Loucy (cell line): ENCODE data around the gene IRGC.
"Not testable (repeated sequence)": the region's sequence is repeated elsewhere in the genome, so short reads cannot be mapped to it uniquely, and the experiment has no call there.

Experiments used
- H2AFZ ChIP-seq: fragments of 200-600 bp; sonication (generic); 2 replicates; pipeline ENCODE4 v1.6.0; 2016; ENCODE audit warnings: antibody characterized with exemption, mild to moderate bottlenecking, low read length, moderate library complexity
- H3F3A ChIP-seq: fragments of 200-600 bp; 2 replicates; pipeline ENCODE4 v1.6.0; 2016; ENCODE audit warnings: antibody characterized with exemption, low read depth, mild to moderate bottlenecking
- H3K27me3 ChIP-seq: fragments of 200-600 bp; sonication (generic); 2 replicates; pipeline ENCODE4 v1.6.1; 2014; ENCODE audit warnings: low read length, mild to moderate bottlenecking; ENCODE audit not compliant: insufficient read depth, poor library complexity, severe bottlenecking
- H3K36me3 ChIP-seq: fragments of 200-600 bp; sonication (generic); 2 replicates; pipeline ENCODE4 v1.6.1; 2016; ENCODE audit warnings: low read length; ENCODE audit not compliant: insufficient read depth
- H3K4me1 ChIP-seq: fragments of 200-600 bp; sonication (generic); 2 replicates; pipeline ENCODE4 v1.5.1; 2014; ENCODE audit warnings: low read length, mild to moderate bottlenecking; ENCODE audit not compliant: insufficient read depth, poor library complexity, severe bottlenecking
- H3K4me2 ChIP-seq: fragments of 200-600 bp; sonication (generic); 2 replicates; pipeline ENCODE4 v1.6.0; 2014; ENCODE audit warnings: antibody characterized with exemption, low read length, low read depth, mild to moderate bottlenecking; ENCODE audit not compliant: poor library complexity, severe bottlenecking
- H3K4me3 ChIP-seq: fragments of 200-600 bp; sonication (generic); 2 replicates; pipeline ENCODE4 v1.5.1; 2014; ENCODE audit warnings: low read length, mild to moderate bottlenecking, mixed read lengths; ENCODE audit not compliant: poor library complexity, severe bottlenecking
- H3K79me2 ChIP-seq: fragments of 200-600 bp; sonication (generic); 2 replicates; pipeline ENCODE4 v1.6.1; 2014; ENCODE audit warnings: low read length; ENCODE audit not compliant: insufficient read depth
- H3K9ac ChIP-seq: fragments of 200-600 bp; sonication (generic); 2 replicates; pipeline ENCODE4 v1.6.0; 2014; ENCODE audit warnings: mild to moderate bottlenecking, low read depth, low read length, moderate library complexity; ENCODE audit not compliant: poor library complexity, severe bottlenecking
- H3K9me2 ChIP-seq: fragments of 200-600 bp; sonication (generic); replicated peaks from 2 replicates; pipeline ENCODE4 v1.6.1; 2016; ENCODE audit warnings: low read depth, low read length, mixed read lengths
- H3K9me3 ChIP-seq: fragments of 200-600 bp; sonication (generic); 2 replicates; pipeline ENCODE4 v1.6.1; 2014; ENCODE audit warnings: mild to moderate bottlenecking, antibody characterized with exemption, low read length, low read depth; ENCODE audit not compliant: insufficient read depth
- H4K20me1 ChIP-seq: fragments of 200-600 bp; sonication (generic); 2 replicates; pipeline ENCODE4 v1.6.0; 2014; ENCODE audit warnings: antibody characterized with exemption, low read length, mild to moderate bottlenecking; ENCODE audit not compliant: insufficient read depth, poor library complexity, severe bottlenecking
- CTCF ChIP-seq: fragments of 200-600 bp; sonication (generic); conservative IDR thresholded peaks from 2 replicates; pipeline ENCODE4 v1.5.1; 2014; ENCODE audit warnings: mild to moderate bottlenecking, antibody characterized with exemption, low read length
- EZH2phosphoT487 ChIP-seq: fragments of 200-600 bp; IDR thresholded peaks from 2 replicates; pipeline ENCODE4 v1.6.1; 2018; ENCODE audit warnings: antibody characterized with exemption, mild to moderate bottlenecking, moderate library complexity, borderline replicate concordance

Gene IRGC

GRCh38 chr19:43762814-43763213 is 46.9 kb downstream of the IRGC start:
- no peaks in the 10 kb centered on the region for H4K20me1 ChIP-seq
- no peaks in the 10 kb centered on the region for H3F3A ChIP-seq
- no peaks in the 10 kb centered on the region for H3K27me3 ChIP-seq
- H3K9ac ChIP-seq = no peak overlapping the region
- H3K4me1 ChIP-seq = no peaks in the 10 kb centered on the region
- no peak overlapping the region for H2AFZ ChIP-seq
- H3K9me3 ChIP-seq = no peaks in the 10 kb centered on the region
- H3K79me2 ChIP-seq = no peaks in the 10 kb centered on the region
- TF ChIP-seq EZH2phosphoT487 (no peak), CTCF (no peak)
- no peaks in the 10 kb centered on the region for H3K36me3 ChIP-seq
- H3K9me2 ChIP-seq = no peaks in the 10 kb centered on the region
- no peak overlapping the region for H3K4me3 ChIP-seq
- H3K4me2 ChIP-seq = no peak overlapping the region

GRCh38 chr19:43763473-43763939 is 47.6 kb downstream of the IRGC start:
- H3K9me2 ChIP-seq = no peaks in the 10 kb centered on the region
- no peaks in the 10 kb centered on the region for H4K20me1 ChIP-seq
- H3K4me2 ChIP-seq = no peak overlapping the region
- no peaks in the 10 kb centered on the region for H3K36me3 ChIP-seq
- no peaks in the 10 kb centered on the region for H3K9me3 ChIP-seq
- H3F3A ChIP-seq = no peaks in the 10 kb centered on the region
- no peak overlapping the region for H2AFZ ChIP-seq
- H3K4me1 ChIP-seq = no peaks in the 10 kb centered on the region
- TF ChIP-seq CTCF (no peak), EZH2phosphoT487 (no peak)
- no peaks in the 10 kb centered on the region for H3K79me2 ChIP-seq
- H3K9ac ChIP-seq = no peak overlapping the region
- H3K4me3 ChIP-seq = no peak overlapping the region
- H3K27me3 ChIP-seq = no peaks in the 10 kb centered on the region

GRCh38 chr19:43764684-43765083 is 48.8 kb downstream of the IRGC start:
- not testable (repeated sequence) for H3K27me3 ChIP-seq, H3K36me3 ChIP-seq, H3K9me2 ChIP-seq, H3K4me3 ChIP-seq, H3F3A ChIP-seq, H3K79me2 ChIP-seq, H2AFZ ChIP-seq, H3K9ac ChIP-seq, H3K4me1 ChIP-seq, H3K9me3 ChIP-seq, H3K4me2 ChIP-seq, H4K20me1 ChIP-seq

- H3K79me2 ChIP-seq = no peaks in the 10 kb centered on the region
- H3F3A ChIP-seq = no peaks in the 10 kb centered on the region
- no peaks in the 10 kb centered on the region for H4K20me1 ChIP-seq
- no peak overlapping the region for H3K4me2 ChIP-seq
- H3K4me1 ChIP-seq = no peaks in the 10 kb centered on the region
- no peak overlapping the region for H2AFZ ChIP-seq
- no peaks in the 10 kb centered on the region for H3K9me3 ChIP-seq
- TF ChIP-seq EZH2phosphoT487 = no peak
- no peak for TF ChIP-seq CTCF
- H3K27me3 ChIP-seq = no peaks in the 10 kb centered on the region
- no peaks in the 10 kb centered on the region for H3K9me2 ChIP-seq
- no peak overlapping the region for H3K9ac ChIP-seq
- no peak overlapping the region for H3K4me3 ChIP-seq
- H3K36me3 ChIP-seq = peaks cover 8% of the 10 kb centered on the region; the same call in 1 of the 2 replicates
These were observed 49.4 kb downstream of the IRGC start for GRCh38 chr19:43765109-43765876.
